HepG2 (cell line): ENCODE results near the gene PTPRC. TPM values are rescaled to one million over a fixed set of nuclear protein-coding genes. Genes with fewer than 3 reads are reported as not detected.

Source experiments
- ATAC-seq: fragments of 200-7000 bp; cut with Tn5 transposase; 3 replicates; pipeline ENCODE4 v1.9.1; 2020; ENCODE audit warnings: mild to moderate bottlenecking, moderate library complexity
- BruUV-seq: library from RNA; stranded (reverse); fragments of 400-500 nt; replicated peaks from 2 replicates; lab custom pipeline; 2021; lab: Mats Ljungman, UMichigan
- CTCF ChIA-PET: fragments of 300-600 bp; formaldehyde crosslinking; extraction: SDS; loops from one replicate; lab custom pipeline; 2021; ENCODE audit warnings: low total read pairs, inconsistent platforms, low intra/inter-chr PET ratio; lab: Yijun Ruan, JAX
- POLR2A ChIA-PET: fragments of 350-600 bp; sonication (Branson Sonifier 250); formaldehyde crosslinking; loops from one replicate; lab custom pipeline; 2020; ENCODE audit warnings: antibody characterized with exemption, inconsistent platforms; lab: Yijun Ruan, JAX
- DNase-seq: peaks from one replicate; pipeline ENCODE4 v3.0.0-alpha.2; 2015; ENCODE audit warnings: low spot score
- FAIRE-seq: peaks from 3 replicates; lab custom pipeline; 2011; peaks lifted over from hg19 to GRCh38; lab: Jason Lieb, UNC
- H2AFZ ChIP-seq: one replicate; pipeline ENCODE4 v1.6.1; 2011; ENCODE audit warnings: low read length, inconsistent platforms
- H3K27ac ChIP-seq: fragments of 300-600 bp; 3 replicates; pipeline ENCODE4 v1.8.0; 2011; ENCODE audit warnings: mixed run types, mild to moderate bottlenecking, mixed read lengths, low read length, inconsistent platforms; ENCODE audit not compliant: insufficient read depth; ENCODE audit errors: extremely low read length
- H3K27me3 ChIP-seq, 2 experiments: fragments of 200-600 bp in 1 of 2; 2 replicates in 1 of 2; 3 replicates in 1 of 2; pipeline versions ENCODE4 v1.6.0 to v1.8.0; 2011; ENCODE audit warnings: low read length in 2 of 2, mild to moderate bottlenecking in 2 of 2, moderate library complexity in 2 of 2, inconsistent platforms in 1 of 2; ENCODE audit not compliant: insufficient read depth in 2 of 2, control insufficient read depth in 1 of 2
- H3K36me3 ChIP-seq, 2 experiments: fragments of 200-600 bp in 1 of 2; replicated peaks in 1 of 2; 2 replicates in 1 of 2; 3 replicates in 1 of 2; pipeline versions ENCODE4 v1.5.1 to v1.8.0; 2011; ENCODE audit warnings: low read length in 2 of 2, inconsistent platforms in 1 of 2; ENCODE audit not compliant: insufficient read depth in 2 of 2, control insufficient read depth in 1 of 2
- H3K4me1 ChIP-seq: 2 replicates; pipeline ENCODE4 v1.5.1; 2012; ENCODE audit warnings: low read length, inconsistent platforms; ENCODE audit not compliant: insufficient read depth
- H3K4me2 ChIP-seq: 2 replicates; pipeline ENCODE4 v1.6.0; 2011; ENCODE audit warnings: low read depth, low read length, inconsistent platforms
- H3K4me3 ChIP-seq, 3 experiments: fragments of 200-600 bp in 1 of 3; sonication (generic), shearing (Covaris generic) in 1 of 3; replicated peaks in 1 of 3; 2 replicates each; pipeline ENCODE4 v1.5.1; 2011 to 2016; ENCODE audit warnings: low read length in 3 of 3, inconsistent platforms in 2 of 3, low read depth in 2 of 3, mild to moderate bottlenecking in 2 of 3, control low read depth in 1 of 3, mixed read lengths in 1 of 3; ENCODE audit not compliant: insufficient read depth in 1 of 3
- H3K79me2 ChIP-seq: one replicate; pipeline ENCODE4 v1.6.1; 2011; ENCODE audit warnings: low read length, inconsistent platforms; ENCODE audit not compliant: insufficient read depth
- H3K9ac ChIP-seq: 2 replicates; pipeline ENCODE4 v1.6.0; 2011; ENCODE audit warnings: mild to moderate bottlenecking, low read depth, low read length, inconsistent platforms; ENCODE audit not compliant: insufficient read depth
- H3K9me3 ChIP-seq: 2 replicates; pipeline ENCODE4 v1.5.1; 2012; ENCODE audit warnings: mild to moderate bottlenecking, low read length
- H4K20me1 ChIP-seq: 2 replicates; pipeline ENCODE4 v1.6.0; 2011; ENCODE audit warnings: inconsistent platforms, mild to moderate bottlenecking, low read length, moderate library complexity; ENCODE audit not compliant: insufficient read depth
- BCL6 ChIP-seq: IDR thresholded peaks from 2 replicates; pipeline ENCODE4 v1.6.1; 2016; ENCODE audit warnings: missing genetic modification reagents, missing compliant biosample characterization
- ESRRA ChIP-seq: sonication (generic); formaldehyde crosslinking; IDR thresholded peaks from 2 replicates; pipeline ENCODE4 v1.5.1; 2020; ENCODE audit warnings: mild to moderate bottlenecking, low read depth, missing genetic modification reagents
- PAX8 ChIP-seq: sonication (generic); formaldehyde crosslinking; IDR thresholded peaks from 2 replicates; pipeline ENCODE4 v1.8.0; 2022; ENCODE audit warnings: mild to moderate bottlenecking, missing genetic modification reagents, borderline replicate concordance
- PITX1 ChIP-seq: sonication (generic); formaldehyde crosslinking; IDR thresholded peaks from 2 replicates; pipeline ENCODE4 v1.5.1; 2020; ENCODE audit warnings: mild to moderate bottlenecking, missing genetic modification reagents
- ZFP36L2 ChIP-seq: sonication (generic); formaldehyde crosslinking; IDR thresholded peaks from 2 replicates; pipeline ENCODE4 v1.4.0; 2020; ENCODE audit warnings: missing genetic modification reagents
- ZNF253 ChIP-seq: sonication (generic); formaldehyde crosslinking; IDR thresholded peaks from 2 replicates; pipeline ENCODE4 v1.8.0; 2022; ENCODE audit warnings: mild to moderate bottlenecking, missing genetic modification reagents, borderline replicate concordance
- WGBS: methylation state at CpG from one replicate; pipeline ENCODE4 v1.1.6; 2017; ENCODE audit warnings: low lambda C conversion rate; 5-methylcytosine and 5-hydroxymethylcytosine counted together
- in situ Hi-C: cut with HindIII; loops from 2 replicates; pipeline ENCODE4 v1.10.0; 2017; ENCODE audit warnings: low pct_unique_long_range_greater_than_20kb; ENCODE audit not compliant: extremely low pct_ligation_motif_present
- intact Hi-C: fragments of 100-400 bp; cut with micrococcal nuclease; formaldehyde crosslinking; loops from one replicate; pipeline ENCODE4 v1.10.0; 2022; ENCODE audit not compliant: unreplicated experiment
- polyA plus RNA-seq, 8 experiments: library from polyadenylated mRNA; depleted of rRNA in 3 of 8; stranded (reverse) in 7 of 8; unstranded in 1 of 8; fragments of >200 nt; fragmentation: Illumina TruSeq in 4 of 8; extraction: Trizol in 4 of 8; gene quantifications; 2 replicates each; pipeline versions ENCODE4 v1.2.1 to v1.2.3, GENCODE V29; 2011 to 2016; ENCODE audit warnings: low read depth in 4 of 8, missing spikeins in 1 of 8, mixed read lengths in 1 of 8; ENCODE audit not compliant: insufficient read depth in 1 of 8
- total RNA-seq, 5 experiments: library from RNA; depleted of rRNA; stranded (reverse); fragments of >200 nt; fragmentation: Illumina TruSeq; extraction: Trizol; gene quantifications; 2 replicates each; pipeline ENCODE4 v1.2.3, GENCODE V29; 2016; ENCODE audit warnings: low read depth in 1 of 5
- TF ChIP-seq, protein P1 (sequence below): sonication (generic); formaldehyde crosslinking; IDR thresholded peaks from 2 replicates; pipeline ENCODE4 v1.4.0; 2020; ENCODE audit warnings: mild to moderate bottlenecking, missing genetic modification reagents
- TF ChIP-seq, protein P2 (sequence below): sonication (generic); formaldehyde crosslinking; IDR thresholded peaks from 2 replicates; pipeline ENCODE4 v1.4.0; 2020; ENCODE audit warnings: missing genetic modification reagents
- TF ChIP-seq, protein P3 (sequence below): sonication (generic); formaldehyde crosslinking; IDR thresholded peaks from 2 replicates; pipeline ENCODE4 v1.8.1; 2023; ENCODE audit warnings: mild to moderate bottlenecking, missing genetic modification reagents

The PTPRC gene
- total and polyA plus RNA-seq, 2 of the 13 experiments (the other 11 are each of a cell fraction or from before 2014, with no cell fraction given) = not detected

DNA sequence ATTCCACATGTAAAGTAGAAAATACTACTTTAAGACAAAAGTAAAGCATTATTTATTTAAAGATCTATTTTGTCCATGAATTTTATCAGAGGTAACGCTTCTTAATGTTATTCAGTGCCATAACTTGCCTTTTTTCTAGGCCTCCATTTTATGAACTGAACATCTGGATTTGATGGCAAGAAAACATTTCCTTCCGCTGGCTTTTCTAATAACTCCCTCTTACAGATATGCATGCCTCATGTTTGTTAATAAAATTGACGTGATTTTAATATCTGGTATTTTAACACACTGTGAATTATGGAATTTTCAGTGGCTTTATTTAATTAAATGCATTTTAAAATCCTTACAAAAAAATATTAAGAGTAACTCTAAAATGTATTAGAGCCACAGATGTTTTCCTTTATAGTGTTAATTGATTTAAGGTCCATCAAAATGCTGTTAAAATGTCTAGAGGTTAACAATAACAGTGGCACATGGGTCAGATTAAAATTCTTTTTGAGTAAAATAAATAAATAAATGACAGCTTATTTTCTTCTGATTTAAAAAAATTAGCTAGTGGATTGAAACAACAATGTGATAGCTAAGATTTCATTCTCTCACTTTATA, 15.1 kb downstream of the PTPRC start:
- no peak for DNase-seq
- Histone ChIP-seq H3K9ac (no peak overlapping the region), H3K4me1 (no peaks in the 10 kb centered on the region), H2AFZ (no peak overlapping the region), H4K20me1 (no peaks in the 10 kb centered on the region), H3K27ac (no peak overlapping the region), H3K79me2 (no peaks in the 10 kb centered on the region), H3K36me3 (no peaks in the 10 kb centered on the region), H3K4me2 (no peak overlapping the region), H3K27me3 (no peaks in the 10 kb centered on the region), H3K9me3 (no peaks in the 10 kb centered on the region), H3K4me3 (no peak overlapping the region)
- ChIA-PET POLR2A (no interaction called here), CTCF (no interaction called here)
- BruUV-seq = no TSS peak
- in situ Hi-C loops = no loop called here
- intact Hi-C loops = no loop called here
- no peak for ATAC-seq
- WGBS = 22% methylated on average over 3 of the region's 3 CpGs
- no peak for TF ChIP-seq ZFP36L2 (CRISPR knock-in tag)
- no peak for TF ChIP-seq ZNF253
- no peak for TF ChIP-seq BCL6 (CRISPR knock-in tag)
- no peak for TF ChIP-seq ESRRA (CRISPR knock-in tag)
- TF ChIP-seq PITX1 (CRISPR knock-in tag) = no peak
- TF ChIP-seq, protein P1, sequence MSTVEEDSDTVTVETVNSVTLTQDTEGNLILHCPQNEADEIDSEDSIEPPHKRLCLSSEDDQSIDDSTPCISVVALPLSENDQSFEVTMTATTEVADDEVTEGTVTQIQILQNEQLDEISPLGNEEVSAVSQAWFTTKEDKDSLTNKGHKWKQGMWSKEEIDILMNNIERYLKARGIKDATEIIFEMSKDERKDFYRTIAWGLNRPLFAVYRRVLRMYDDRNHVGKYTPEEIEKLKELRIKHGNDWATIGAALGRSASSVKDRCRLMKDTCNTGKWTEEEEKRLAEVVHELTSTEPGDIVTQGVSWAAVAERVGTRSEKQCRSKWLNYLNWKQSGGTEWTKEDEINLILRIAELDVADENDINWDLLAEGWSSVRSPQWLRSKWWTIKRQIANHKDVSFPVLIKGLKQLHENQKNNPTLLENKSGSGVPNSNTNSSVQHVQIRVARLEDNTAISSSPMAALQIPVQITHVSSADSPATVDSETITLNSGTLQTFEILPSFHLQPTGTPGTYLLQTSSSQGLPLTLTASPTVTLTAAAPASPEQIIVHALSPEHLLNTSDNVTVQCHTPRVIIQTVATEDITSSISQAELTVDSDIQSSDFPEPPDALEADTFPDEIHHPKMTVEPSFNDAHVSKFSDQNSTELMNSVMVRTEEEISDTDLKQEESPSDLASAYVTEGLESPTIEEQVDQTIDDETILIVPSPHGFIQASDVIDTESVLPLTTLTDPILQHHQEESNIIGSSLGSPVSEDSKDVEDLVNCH (CRISPR knock-in tag) = no peak
- TF ChIP-seq, protein P2, sequence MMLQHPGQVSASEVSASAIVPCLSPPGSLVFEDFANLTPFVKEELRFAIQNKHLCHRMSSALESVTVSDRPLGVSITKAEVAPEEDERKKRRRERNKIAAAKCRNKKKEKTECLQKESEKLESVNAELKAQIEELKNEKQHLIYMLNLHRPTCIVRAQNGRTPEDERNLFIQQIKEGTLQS (CRISPR knock-in tag) = no peak
- TF ChIP-seq PAX8 = no peak
- TF ChIP-seq, protein P3, sequence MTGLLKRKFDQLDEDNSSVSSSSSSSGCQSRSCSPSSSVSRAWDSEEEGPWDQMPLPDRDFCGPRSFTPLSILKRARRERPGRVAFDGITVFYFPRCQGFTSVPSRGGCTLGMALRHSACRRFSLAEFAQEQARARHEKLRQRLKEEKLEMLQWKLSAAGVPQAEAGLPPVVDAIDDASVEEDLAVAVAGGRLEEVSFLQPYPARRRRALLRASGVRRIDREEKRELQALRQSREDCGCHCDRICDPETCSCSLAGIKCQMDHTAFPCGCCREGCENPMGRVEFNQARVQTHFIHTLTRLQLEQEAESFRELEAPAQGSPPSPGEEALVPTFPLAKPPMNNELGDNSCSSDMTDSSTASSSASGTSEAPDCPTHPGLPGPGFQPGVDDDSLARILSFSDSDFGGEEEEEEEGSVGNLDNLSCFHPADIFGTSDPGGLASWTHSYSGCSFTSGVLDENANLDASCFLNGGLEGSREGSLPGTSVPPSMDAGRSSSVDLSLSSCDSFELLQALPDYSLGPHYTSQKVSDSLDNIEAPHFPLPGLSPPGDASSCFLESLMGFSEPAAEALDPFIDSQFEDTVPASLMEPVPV (CRISPR knock-in tag) = no peak
- FAIRE-seq = no peak
